Keratinocyte (primary cell): ENCODE data around the gene FNDC1. TPM values are rescaled to one million over a fixed set of nuclear protein-coding genes. Genes with fewer than 3 reads are reported as not detected.

Source experiments
- DNase-seq: peaks from one replicate; pipeline ENCODE4 v3.0.0-alpha.2; 2011; ENCODE audit warnings: low read depth, missing footprints, low spot score
- FAIRE-seq: peaks from 2 replicates; lab custom pipeline; 2011; peaks lifted over from hg19 to GRCh38; lab: Jason Lieb, UNC
- H2AFZ ChIP-seq: 2 replicates; pipeline ENCODE4 v1.6.0; 2012; ENCODE audit warnings: low read length, control low read depth, inconsistent platforms; ENCODE audit not compliant: control insufficient read depth
- H3K27ac ChIP-seq: 2 replicates; pipeline ENCODE4 v1.5.1; 2011; ENCODE audit warnings: low read length; ENCODE audit not compliant: control insufficient read depth, insufficient read depth
- H3K27me3 ChIP-seq: 3 replicates; pipeline ENCODE4 v1.6.0; 2011; ENCODE audit warnings: low read length; ENCODE audit not compliant: control insufficient read depth, insufficient read depth; ENCODE audit errors: extremely low read depth
- H3K36me3 ChIP-seq, 2 experiments: 2 replicates in 1 of 2; 3 replicates in 1 of 2; pipeline ENCODE4 v1.5.1; 2011; ENCODE audit warnings: low read length in 2 of 2, mild to moderate bottlenecking in 1 of 2; ENCODE audit not compliant: control insufficient read depth in 2 of 2, insufficient read depth in 2 of 2; ENCODE audit errors: extremely low read depth in 1 of 2
- H3K4me1 ChIP-seq: 3 replicates; pipeline ENCODE4 v1.5.1; 2011; ENCODE audit warnings: low read length; ENCODE audit not compliant: control insufficient read depth, insufficient read depth; ENCODE audit errors: extremely low read depth
- H3K4me2 ChIP-seq: 3 replicates; pipeline ENCODE4 v1.6.0; 2011; ENCODE audit warnings: low read depth, low read length; ENCODE audit not compliant: control insufficient read depth, insufficient read depth; ENCODE audit errors: extremely low read depth
- H3K4me3 ChIP-seq, 3 experiments: fragments of 200-600 bp in 1 of 3; sonication (generic) in 1 of 3; 2 replicates in 2 of 3; 3 replicates in 1 of 3; pipeline ENCODE4 v1.5.1; 2011 to 2016; ENCODE audit warnings: low read length in 3 of 3, mild to moderate bottlenecking in 3 of 3, control low read depth in 2 of 3, inconsistent platforms in 1 of 3, low read depth in 1 of 3, mixed read lengths in 1 of 3, mixed run types in 1 of 3, moderate library complexity in 1 of 3; ENCODE audit not compliant: control insufficient read depth in 2 of 3, insufficient read depth in 2 of 3; ENCODE audit errors: extremely low read depth in 1 of 3
- H3K79me2 ChIP-seq: 2 replicates; pipeline ENCODE4 v1.6.0; 2012; ENCODE audit warnings: low read length; ENCODE audit not compliant: control insufficient read depth, insufficient read depth
- H3K9ac ChIP-seq: 3 replicates; pipeline ENCODE4 v1.6.0; 2011; ENCODE audit warnings: low read length; ENCODE audit not compliant: control insufficient read depth, insufficient read depth; ENCODE audit errors: extremely low read depth
- H3K9me1 ChIP-seq: 3 replicates; pipeline ENCODE4 v1.6.0; 2011; ENCODE audit warnings: low read length; ENCODE audit not compliant: control insufficient read depth, insufficient read depth; ENCODE audit errors: extremely low read depth
- H3K9me3 ChIP-seq: 2 replicates; pipeline ENCODE4 v1.5.1; 2012; ENCODE audit warnings: low read depth, low read length; ENCODE audit not compliant: control insufficient read depth
- H4K20me1 ChIP-seq: 3 replicates; pipeline ENCODE4 v1.6.0; 2011; ENCODE audit warnings: low read length; ENCODE audit not compliant: control insufficient read depth, insufficient read depth; ENCODE audit errors: extremely low read depth
- CTCF ChIP-seq, 3 experiments: IDR thresholded peaks in 1 of 3; conservative IDR thresholded peaks in 1 of 3; optimal IDR thresholded peaks in 1 of 3; 2 replicates in 2 of 3; 3 replicates in 1 of 3; pipeline versions ENCODE3 to v1.5.1; 2011; ENCODE audit warnings: low read length in 3 of 3, mild to moderate bottlenecking in 3 of 3, moderate library complexity in 2 of 3, control low read depth in 1 of 3, inconsistent platforms in 1 of 3; ENCODE audit not compliant: insufficient read depth in 2 of 3; ENCODE audit errors: extremely low read depth in 1 of 3
- EZH2 ChIP-seq: IDR thresholded peaks from one replicate; pipeline ENCODE4 v1.6.1; 2012; ENCODE audit warnings: inconsistent platforms, mild to moderate bottlenecking, low read length, moderate library complexity
- dilution Hi-C: fragments of 300-500 bp; cut with MboI; formaldehyde crosslinking; loops from one replicate; pipeline ENCODE4 v1.7.0; 2020; ENCODE audit warnings: low sequenced_read_pairs; ENCODE audit not compliant: extremely low pct_ligation_motif_present
- polyA plus RNA-seq, 5 experiments: library from polyadenylated mRNA; depleted of rRNA in 3 of 5; stranded (reverse) in 3 of 5; stranded (forward) in 1 of 5; unstranded in 1 of 5; fragments of >200 nt; gene quantifications; 1 replicate in 1 of 5; 2 replicates in 3 of 5; 3 replicates in 1 of 5; pipeline versions ENCODE4 v1.2.1 to v1.2.3, GENCODE V29; 2011 to 2012; ENCODE audit warnings: missing spikeins in 2 of 5, low read depth in 1 of 5, low replicate concordance in 1 of 5

FNDC1 gene
- polyA plus RNA-seq, 1 donor (not counting 4 experiments of a cell fraction or from before 2014, with no cell fraction given) = not detected

- Histone ChIP-seq H2AFZ (no peak overlapping the region), H3K27ac (no peak overlapping the region), H3K36me3 (no peaks in the 10 kb centered on the region), H4K20me1 (no peaks in the 10 kb centered on the region), H3K9me1 (no peaks in the 10 kb centered on the region), H3K79me2 (no peaks in the 10 kb centered on the region), H3K4me3 (no peak overlapping the region), H3K4me2 (no peak overlapping the region), H3K4me1 (no peaks in the 10 kb centered on the region), H3K9me3 (no peaks in the 10 kb centered on the region), H3K27me3 (no peaks in the 10 kb centered on the region), H3K9ac (no peak overlapping the region)
- dilution Hi-C loops = no loop called here
- DNase-seq = no peak
- FAIRE-seq = no peak
- TF ChIP-seq EZH2 = no peak
- TF ChIP-seq CTCF (optimal IDR thresholded peaks at IDR 0.05 in 1 of 3, IDR thresholded peaks at IDR 0.05 in 1 of 3, conservative IDR thresholded peaks at IDR 0.05 in 1 of 3; ENCODE audit: extremely low read depth in 1 of 3, insufficient read depth in 2 of 3, low read length in 3 of 3) = no peak
Observed at GRCh38 chr6:159184559-159184958, 15.4 kb downstream of the FNDC1 start.

DNA sequence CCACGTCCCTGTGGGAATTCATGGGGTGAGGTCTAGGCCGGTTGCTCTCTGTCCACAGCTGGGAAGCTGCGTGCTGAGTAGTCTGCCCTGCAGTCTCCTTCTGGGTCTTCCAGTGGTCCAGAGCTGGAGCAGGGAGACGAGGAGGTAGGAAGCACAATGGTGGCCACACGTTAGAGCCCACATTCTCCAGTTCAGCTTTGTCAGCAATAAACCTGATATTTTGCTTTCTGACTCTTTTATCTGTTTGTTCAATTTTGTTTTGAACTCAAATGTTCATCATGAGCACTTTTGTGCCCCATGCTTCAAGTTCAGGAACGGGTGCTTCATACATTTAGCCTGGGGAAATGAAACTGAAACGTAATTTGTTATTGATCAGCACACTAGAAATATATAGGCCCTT lies 21.3 kb downstream of the FNDC1 start:
- no peak overlapping the region for H3K4me2 ChIP-seq
- H3K27me3 ChIP-seq = no peaks in the 10 kb centered on the region
- H3K9me3 ChIP-seq = no peaks in the 10 kb centered on the region
- no peaks in the 10 kb centered on the region for H4K20me1 ChIP-seq
- no peaks in the 10 kb centered on the region for H3K79me2 ChIP-seq
- dilution Hi-C loops = no loop called here
- no peak overlapping the region for H3K27ac ChIP-seq
- no peaks in the 10 kb centered on the region for H3K36me3 ChIP-seq
- no peak overlapping the region for H3K9ac ChIP-seq
- H3K4me1 ChIP-seq = no peaks in the 10 kb centered on the region
- H3K9me1 ChIP-seq = no peaks in the 10 kb centered on the region
- no peak overlapping the region for H3K4me3 ChIP-seq
- TF ChIP-seq CTCF (optimal IDR thresholded peaks at IDR 0.05 in 1 of 3, IDR thresholded peaks at IDR 0.05 in 1 of 3, conservative IDR thresholded peaks at IDR 0.05 in 1 of 3; ENCODE audit: extremely low read depth in 1 of 3, insufficient read depth in 2 of 3, low read length in 3 of 3) = no peak
- no peak for TF ChIP-seq EZH2
- no peak for DNase-seq
- no peak for FAIRE-seq
- H2AFZ ChIP-seq = no peak overlapping the region
